ENCODE measurements around the gene FNDC5.

FNDC5 gene

DNA sequence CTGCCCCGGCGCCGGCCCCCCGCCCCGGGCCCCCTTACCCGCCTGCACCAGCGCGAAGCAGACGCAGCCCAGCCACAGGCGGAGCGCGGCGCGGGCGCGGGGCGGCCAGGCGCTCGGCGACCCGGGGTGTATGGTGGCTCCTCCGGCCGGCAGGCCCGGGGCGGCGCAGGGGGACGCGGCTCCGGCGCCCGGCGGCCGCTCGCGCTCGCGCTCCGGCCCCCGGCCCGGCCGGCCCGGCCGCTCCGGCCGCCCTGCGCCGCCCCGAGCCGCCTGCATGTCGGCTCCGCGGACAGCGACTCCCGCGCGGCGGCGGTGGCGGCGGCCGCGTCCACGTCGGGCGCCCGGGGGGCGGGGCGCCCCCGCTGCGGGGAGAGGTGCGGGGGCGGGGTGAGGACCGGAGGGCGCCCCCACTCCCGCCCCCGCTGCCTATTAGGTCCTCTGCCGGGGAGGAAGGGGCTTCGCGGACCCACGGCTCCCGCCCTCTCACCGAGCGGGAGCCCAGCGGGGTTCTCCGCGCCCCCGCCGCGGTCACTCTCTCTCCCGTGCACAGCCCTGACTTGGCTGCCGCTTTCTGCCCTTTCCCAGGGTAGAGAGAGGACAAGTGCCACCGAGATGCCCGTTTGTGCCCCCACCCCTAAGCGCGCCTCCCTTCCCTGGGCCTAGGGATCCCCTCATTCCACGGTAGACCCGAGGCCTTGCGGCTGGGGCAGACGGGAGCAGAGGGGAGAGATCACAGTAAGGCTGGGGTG, at the start of gene FNDC5:
FNDC5 (minus strand) TSS at position 298 of the 749 bp plus-strand sequence.
- DNase-seq (ENCODE audit: low read depth), result no peak
- TF ChIP-seq, protein P1, sequence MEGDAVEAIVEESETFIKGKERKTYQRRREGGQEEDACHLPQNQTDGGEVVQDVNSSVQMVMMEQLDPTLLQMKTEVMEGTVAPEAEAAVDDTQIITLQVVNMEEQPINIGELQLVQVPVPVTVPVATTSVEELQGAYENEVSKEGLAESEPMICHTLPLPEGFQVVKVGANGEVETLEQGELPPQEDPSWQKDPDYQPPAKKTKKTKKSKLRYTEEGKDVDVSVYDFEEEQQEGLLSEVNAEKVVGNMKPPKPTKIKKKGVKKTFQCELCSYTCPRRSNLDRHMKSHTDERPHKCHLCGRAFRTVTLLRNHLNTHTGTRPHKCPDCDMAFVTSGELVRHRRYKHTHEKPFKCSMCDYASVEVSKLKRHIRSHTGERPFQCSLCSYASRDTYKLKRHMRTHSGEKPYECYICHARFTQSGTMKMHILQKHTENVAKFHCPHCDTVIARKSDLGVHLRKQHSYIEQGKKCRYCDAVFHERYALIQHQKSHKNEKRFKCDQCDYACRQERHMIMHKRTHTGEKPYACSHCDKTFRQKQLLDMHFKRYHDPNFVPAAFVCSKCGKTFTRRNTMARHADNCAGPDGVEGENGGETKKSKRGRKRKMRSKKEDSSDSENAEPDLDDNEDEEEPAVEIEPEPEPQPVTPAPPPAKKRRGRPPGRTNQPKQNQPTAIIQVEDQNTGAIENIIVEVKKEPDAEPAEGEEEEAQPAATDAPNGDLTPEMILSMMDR (conservative IDR thresholded peaks at IDR 0.05; ENCODE audit: low read depth, low read length), result no peak
- H3K4me3 ChIP-seq (ENCODE audit: low read length), result peak within 1 kb of the TSS; percentile 45

DNA sequence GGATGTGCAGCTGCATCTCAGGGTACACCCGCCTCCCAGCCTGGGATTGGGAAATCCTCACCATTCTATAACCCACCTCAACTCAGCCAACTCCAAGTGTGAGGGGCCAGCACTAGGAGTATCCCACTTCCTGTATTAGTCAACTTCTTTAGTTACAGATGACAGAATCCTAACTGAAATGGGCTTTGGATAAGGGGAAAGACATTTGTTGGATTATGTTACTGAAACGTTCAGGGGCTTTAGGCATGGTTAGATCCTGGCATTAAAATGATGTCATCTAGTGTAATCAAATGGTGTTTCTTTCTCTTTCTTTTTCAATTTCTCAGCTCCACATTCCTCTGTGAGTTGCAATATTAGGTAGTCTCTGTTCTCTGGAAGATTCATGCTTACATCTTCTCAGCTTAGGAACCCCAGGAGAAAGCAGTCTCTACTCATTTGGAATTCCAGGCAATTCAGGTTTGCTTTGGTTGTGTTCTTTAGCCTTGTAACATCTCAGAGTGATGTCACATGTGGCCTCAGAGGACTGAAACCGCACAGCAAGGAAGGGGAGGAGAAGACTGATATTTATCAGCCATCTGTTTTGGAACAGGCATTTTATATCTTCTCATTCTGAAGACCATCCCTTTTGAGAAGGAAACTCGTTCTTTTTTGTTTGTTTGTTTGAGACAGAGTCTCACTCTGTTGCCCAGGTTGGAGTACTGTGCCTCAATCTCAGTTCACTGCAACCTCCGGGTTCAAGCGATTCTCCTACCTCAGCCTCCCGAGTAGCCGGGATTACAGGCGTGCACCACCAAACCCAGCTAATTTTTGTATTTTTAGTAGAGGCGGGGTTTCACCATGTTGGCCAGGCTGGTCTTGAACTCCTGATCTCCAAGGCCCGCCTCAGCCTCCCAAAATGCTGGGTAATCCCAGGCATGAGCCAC, 49.4 kb upstream of the FNDC5 start:
- TF ChIP-seq, protein P1 (conservative IDR thresholded peaks at IDR 0.05; ENCODE audit: low read depth, low read length), result no peak
- no peak for DNase-seq (ENCODE audit: low read depth)
- no peak overlapping the region for H3K4me3 ChIP-seq (ENCODE audit: low read length)

DNA sequence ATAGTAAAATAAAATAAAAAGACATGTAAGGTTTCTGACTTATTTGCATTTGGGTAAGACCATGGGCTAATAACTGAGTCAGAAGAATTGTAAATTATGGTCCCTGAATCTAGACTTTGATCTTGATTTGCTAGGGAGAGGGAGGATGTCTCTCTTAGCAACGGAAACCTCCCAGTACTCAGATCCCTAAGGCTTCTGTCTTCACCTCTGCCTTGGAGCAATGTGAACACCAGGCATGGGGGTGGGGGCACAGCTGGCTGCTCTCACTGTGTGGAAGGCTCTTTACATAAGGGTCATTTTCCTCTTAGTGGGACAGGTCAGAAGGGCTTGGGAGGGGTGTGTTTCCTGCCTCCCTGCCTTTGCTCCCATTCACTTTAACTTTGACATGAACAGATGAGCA, 47.5 kb upstream of the FNDC5 start:
- DNase-seq (ENCODE audit: low read depth), result no peak
- no peak overlapping the region for H3K4me3 ChIP-seq (ENCODE audit: low read length)
- TF ChIP-seq, protein P1 (conservative IDR thresholded peaks at IDR 0.05; ENCODE audit: low read depth, low read length), result no peak

DNA sequence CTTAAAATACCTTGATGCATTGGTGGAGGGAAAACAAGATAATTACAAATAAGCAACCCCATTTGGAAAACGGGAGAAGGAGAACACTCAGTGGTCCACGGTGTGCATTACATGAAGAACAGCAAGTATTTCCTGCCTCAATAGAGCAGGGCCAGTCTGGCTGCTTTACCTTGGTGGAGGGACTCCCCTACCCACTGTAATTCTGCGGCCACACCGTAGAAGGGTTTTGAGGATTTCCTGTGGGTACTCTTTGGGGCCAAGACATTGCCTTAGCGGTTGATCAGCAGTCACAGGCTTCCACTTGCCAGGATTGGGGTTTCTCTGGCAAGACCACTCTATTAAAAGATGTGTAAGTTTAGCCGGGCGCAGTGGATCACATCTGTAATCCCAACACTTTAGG, 46.8 kb upstream of the FNDC5 start:
- DNase-seq (ENCODE audit: low read depth), result no peak
- H3K4me3 ChIP-seq (ENCODE audit: low read length), result no peak overlapping the region
- TF ChIP-seq, protein P1 (conservative IDR thresholded peaks at IDR 0.05; ENCODE audit: low read depth, low read length), result no peak

DNA sequence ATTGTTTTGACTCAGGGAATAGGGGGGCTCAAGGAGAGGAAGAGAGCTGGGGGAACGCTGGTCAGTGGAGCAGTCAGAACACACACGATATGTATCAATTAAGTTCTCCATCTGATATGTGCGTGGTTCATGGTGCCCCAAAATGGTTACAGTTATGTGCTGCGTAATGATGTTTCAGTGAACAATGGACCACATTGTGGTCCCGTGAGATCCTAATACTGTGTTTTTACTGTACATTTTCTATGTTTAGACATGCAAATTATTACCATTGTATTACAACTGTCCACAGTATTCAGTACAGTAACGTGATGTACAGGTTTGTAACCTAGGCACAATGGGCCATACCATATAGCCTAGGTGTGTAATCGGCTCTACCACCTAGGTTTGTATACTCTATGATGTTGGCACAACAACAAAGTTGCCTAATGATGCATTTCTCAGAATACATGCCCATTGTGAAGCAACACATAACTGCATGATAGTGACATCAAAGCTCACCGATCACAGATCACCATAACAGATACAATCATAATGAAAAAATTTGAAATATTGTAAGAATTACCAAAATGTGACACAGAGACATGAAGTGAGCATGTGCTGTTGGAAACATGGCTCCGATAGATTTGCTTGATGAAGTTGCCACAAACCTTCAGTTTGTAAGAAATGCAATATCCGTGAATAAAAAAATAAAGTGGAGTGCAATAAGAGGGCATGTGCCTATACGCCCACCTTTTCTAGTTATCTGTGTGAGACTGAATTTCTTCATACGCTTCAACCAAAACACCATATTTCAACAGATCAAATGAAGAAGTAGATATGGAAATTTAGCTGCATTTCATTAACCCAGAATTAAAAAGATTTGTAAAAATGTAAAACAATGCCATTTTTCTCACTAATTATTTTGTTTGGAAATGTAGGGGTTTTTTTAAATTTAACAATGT, 45.3 kb upstream of the FNDC5 start:
- no peak for DNase-seq (ENCODE audit: low read depth)
- TF ChIP-seq, protein P1 (conservative IDR thresholded peaks at IDR 0.05; ENCODE audit: low read depth, low read length), result no peak
- no peak overlapping the region for H3K4me3 ChIP-seq (ENCODE audit: low read length)

DNA sequence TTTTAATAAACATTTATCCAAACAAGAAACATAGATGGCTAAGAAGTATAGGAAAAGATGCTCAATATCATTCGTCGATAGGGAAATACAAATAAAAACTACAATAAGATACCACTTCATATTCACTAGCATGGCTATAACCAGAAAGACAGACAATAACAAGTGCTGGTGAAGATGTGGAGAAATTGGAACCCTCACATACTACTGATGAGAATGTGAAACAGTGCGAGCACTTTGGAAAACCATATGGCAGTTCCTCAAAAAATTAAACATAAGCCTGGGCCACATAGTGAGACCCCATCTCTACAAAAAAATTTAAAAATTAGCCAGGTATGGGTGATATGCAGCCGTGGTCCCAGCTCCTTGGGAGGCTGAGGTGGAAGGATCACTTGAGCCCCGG, 39.6 kb upstream of the FNDC5 start:
- TF ChIP-seq, protein P1 (conservative IDR thresholded peaks at IDR 0.05; ENCODE audit: low read depth, low read length), result no peak
- DNase-seq (ENCODE audit: low read depth), result no peak

More for the DNA sequence above, 39.6 kb upstream of the FNDC5 start:
- no peak overlapping the region for H3K4me3 ChIP-seq (ENCODE audit: low read length)

All from retinal pigment epithelial cell (primary cell).